ENCODE data around the gene IGF2R.

DNA sequence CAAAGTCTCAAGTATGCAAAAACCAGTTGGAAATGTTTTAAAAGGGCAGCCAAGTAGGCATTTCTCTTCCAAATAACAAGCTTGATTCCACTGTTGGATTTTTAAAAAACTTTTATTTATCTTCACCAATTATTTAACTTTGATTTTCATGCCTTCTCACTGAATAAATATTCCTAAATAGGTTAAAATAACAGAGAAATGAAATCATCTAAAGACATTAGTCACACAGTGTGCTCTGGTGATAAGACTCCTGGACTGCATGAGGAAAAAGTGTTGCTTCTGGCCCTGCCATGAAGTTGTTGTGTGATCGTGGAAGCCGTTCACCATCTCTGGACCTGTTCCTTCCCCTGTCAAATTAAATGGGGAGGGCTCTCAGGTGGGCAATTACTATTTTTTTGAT lies 33.8 kb upstream of the IGF2R start:
- TF ChIP-seq, protein P1, sequence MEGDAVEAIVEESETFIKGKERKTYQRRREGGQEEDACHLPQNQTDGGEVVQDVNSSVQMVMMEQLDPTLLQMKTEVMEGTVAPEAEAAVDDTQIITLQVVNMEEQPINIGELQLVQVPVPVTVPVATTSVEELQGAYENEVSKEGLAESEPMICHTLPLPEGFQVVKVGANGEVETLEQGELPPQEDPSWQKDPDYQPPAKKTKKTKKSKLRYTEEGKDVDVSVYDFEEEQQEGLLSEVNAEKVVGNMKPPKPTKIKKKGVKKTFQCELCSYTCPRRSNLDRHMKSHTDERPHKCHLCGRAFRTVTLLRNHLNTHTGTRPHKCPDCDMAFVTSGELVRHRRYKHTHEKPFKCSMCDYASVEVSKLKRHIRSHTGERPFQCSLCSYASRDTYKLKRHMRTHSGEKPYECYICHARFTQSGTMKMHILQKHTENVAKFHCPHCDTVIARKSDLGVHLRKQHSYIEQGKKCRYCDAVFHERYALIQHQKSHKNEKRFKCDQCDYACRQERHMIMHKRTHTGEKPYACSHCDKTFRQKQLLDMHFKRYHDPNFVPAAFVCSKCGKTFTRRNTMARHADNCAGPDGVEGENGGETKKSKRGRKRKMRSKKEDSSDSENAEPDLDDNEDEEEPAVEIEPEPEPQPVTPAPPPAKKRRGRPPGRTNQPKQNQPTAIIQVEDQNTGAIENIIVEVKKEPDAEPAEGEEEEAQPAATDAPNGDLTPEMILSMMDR (optimal IDR thresholded peaks at IDR 0.05 in 1 of 3, IDR thresholded peaks at IDR 0.05 in 1 of 3, conservative IDR thresholded peaks at IDR 0.05 in 1 of 3; ENCODE audit: extremely low read depth in 1 of 3, insufficient read depth in 2 of 3, low read length in 3 of 3): no peak
- no peak for TF ChIP-seq EZH2 (IDR thresholded peaks at IDR 0.05; ENCODE audit: low read length)

All from keratinocyte (primary cell).